H1 (cell line): ENCODE data around the gene PAF1. TPM values are rescaled to one million over a fixed set of nuclear protein-coding genes. Genes with fewer than 3 reads are reported as not detected.

Source experiments
- CTCF ChIA-PET: fragments of 300-600 bp; sonication (Branson Sonifier 250); formaldehyde crosslinking; loops from one replicate; lab custom pipeline; 2021; ENCODE audit not compliant: partially characterized antibody; lab: Charles Lee
- POLR2A ChIA-PET: fragments of 300-600 bp; sonication (Branson Sonifier 250); formaldehyde crosslinking; loops from one replicate; lab custom pipeline; 2021; ENCODE audit warnings: inconsistent platforms; ENCODE audit not compliant: partially characterized antibody; lab: Charles Lee
- DNase-seq, 2 experiments: peaks; one replicate each; pipeline versions ENCODE4 v3.0.0 to v3.0.0-alpha.2; 2010 to 2022; ENCODE audit warnings: low spot score in 2 of 2, low read depth in 1 of 2, mixed read lengths in 1 of 2
- FAIRE-seq: peaks from 2 replicates; lab custom pipeline; 2011; peaks lifted over from hg19 to GRCh38; lab: Jason Lieb, UNC
- H2AFZ ChIP-seq: 2 replicates; pipeline ENCODE4 v1.8.1; 2012; ENCODE audit warnings: low read length, inconsistent platforms
- H2AK5ac ChIP-seq: 2 replicates; pipeline ENCODE4 v1.6.1; 2013; ENCODE audit warnings: low read depth, low read length
- H2BK120ac ChIP-seq: replicated peaks from 2 replicates; pipeline ENCODE3; 2013; ENCODE audit warnings: low read depth, low read length, inconsistent platforms
- H2BK12ac ChIP-seq: 2 replicates; pipeline ENCODE4 v1.6.1; 2013; ENCODE audit warnings: low read depth, low read length
- H2BK15ac ChIP-seq: 2 replicates; pipeline ENCODE4 v1.6.1; 2013; ENCODE audit warnings: low read length
- H2BK20ac ChIP-seq: 2 replicates; pipeline ENCODE4 v1.6.1; 2013; ENCODE audit warnings: low read length
- H2BK5ac ChIP-seq: 2 replicates; pipeline ENCODE4 v1.6.1; 2013; ENCODE audit warnings: low read depth, low read length
- H3K14ac ChIP-seq: 2 replicates; pipeline ENCODE4 v1.6.1; 2013; ENCODE audit warnings: inconsistent platforms; ENCODE audit not compliant: insufficient read length
- H3K18ac ChIP-seq: 2 replicates; pipeline ENCODE4 v1.6.1; 2013; ENCODE audit warnings: low read length; ENCODE audit errors: extremely low read depth
- H3K23ac ChIP-seq: 2 replicates; pipeline ENCODE4 v1.6.1; 2013; ENCODE audit warnings: inconsistent platforms; ENCODE audit not compliant: insufficient read length
- H3K23me2 ChIP-seq: 2 replicates; pipeline ENCODE4 v1.6.1; 2013; ENCODE audit warnings: low read depth, low read length
- H3K27ac ChIP-seq: 2 replicates; pipeline ENCODE4 v1.6.1; 2011; ENCODE audit warnings: low read depth, low read length, inconsistent platforms
- H3K27me3 ChIP-seq, 4 experiments: replicated peaks in 1 of 4; 1 replicate in 1 of 4; 2 replicates in 3 of 4; pipeline versions ENCODE4 v1.6.1 to v1.8.1; 2011 to 2013; ENCODE audit warnings: low read length in 3 of 4, mild to moderate bottlenecking in 3 of 4, inconsistent platforms in 2 of 4, mixed read lengths in 2 of 4, moderate library complexity in 1 of 4; ENCODE audit not compliant: control insufficient read depth in 3 of 4, insufficient read depth in 3 of 4; ENCODE audit errors: extremely low read depth in 1 of 4
- H3K36me3 ChIP-seq, 4 experiments: 2 replicates each; pipeline versions ENCODE4 v1.6.1 to v1.8.1; 2011 to 2013; ENCODE audit warnings: mild to moderate bottlenecking in 4 of 4, low read length in 3 of 4, moderate library complexity in 2 of 4, control low read depth in 1 of 4, inconsistent platforms in 1 of 4; ENCODE audit not compliant: insufficient read depth in 4 of 4, control insufficient read depth in 2 of 4
- H3K4ac ChIP-seq: replicated peaks from 2 replicates; pipeline ENCODE3; 2013; ENCODE audit warnings: low read length, low read depth, mixed read lengths, inconsistent platforms; ENCODE audit not compliant: insufficient read length
- H3K4me1 ChIP-seq, 4 experiments: replicated peaks in 1 of 4; 1 replicate in 1 of 4; 2 replicates in 3 of 4; pipeline versions ENCODE4 v1.6.1 to v1.8.1; 2011 to 2013; ENCODE audit warnings: low read length in 3 of 4, inconsistent platforms in 2 of 4, mixed read lengths in 1 of 4; ENCODE audit not compliant: insufficient read depth in 4 of 4, control insufficient read depth in 3 of 4
- H3K4me2 ChIP-seq, 2 experiments: 2 replicates each; pipeline versions ENCODE4 v1.6.1 to v1.8.1; 2011 to 2013; ENCODE audit warnings: low read depth in 2 of 2, low read length in 2 of 2, control low read depth in 1 of 2, inconsistent platforms in 1 of 2, mild to moderate bottlenecking in 1 of 2; ENCODE audit not compliant: insufficient read depth in 1 of 2
- H3K4me3 ChIP-seq, 4 experiments: fragments of 200-600, 300-600 bp in 1 of 4; sonication (generic), shearing (Covaris generic), sonication (Bioruptor Twin) in 1 of 4; 2 replicates each; pipeline versions ENCODE4 v1.5.1 to v1.8.1; 2011 to 2016; ENCODE audit warnings: low read length in 4 of 4, low read depth in 3 of 4, control low read depth in 2 of 4, inconsistent platforms in 2 of 4, mild to moderate bottlenecking in 2 of 4, mixed read lengths in 1 of 4, moderate library complexity in 1 of 4; ENCODE audit not compliant: insufficient read depth in 2 of 4; ENCODE audit errors: extremely low read depth in 1 of 4
- H3K56ac ChIP-seq: replicated peaks from 2 replicates; pipeline ENCODE3; 2013; ENCODE audit warnings: low read depth, mild to moderate bottlenecking, mixed read lengths, low read length, inconsistent platforms; ENCODE audit not compliant: insufficient read length
- H3K79me1 ChIP-seq: 2 replicates; pipeline ENCODE4 v1.6.1; 2013; ENCODE audit warnings: low read depth, low read length, control low read depth
- H3K79me2 ChIP-seq, 2 experiments: 2 replicates each; pipeline versions ENCODE4 v1.6.1 to v1.8.1; 2012 to 2013; ENCODE audit warnings: low read length in 2 of 2, mild to moderate bottlenecking in 2 of 2, inconsistent platforms in 1 of 2; ENCODE audit not compliant: insufficient read depth in 2 of 2, control insufficient read depth in 1 of 2
- H3K9ac ChIP-seq, 4 experiments: replicated peaks in 1 of 4; 1 replicate in 1 of 4; 2 replicates in 3 of 4; pipeline versions ENCODE4 v1.6.1 to v1.8.1; 2011 to 2013; ENCODE audit warnings: low read depth in 3 of 4, low read length in 3 of 4, control low read depth in 2 of 4, mild to moderate bottlenecking in 2 of 4, moderate library complexity in 2 of 4, inconsistent platforms in 1 of 4; ENCODE audit errors: extremely low read depth in 1 of 4
- H3K9me3 ChIP-seq, 2 experiments: 2 replicates each; pipeline versions ENCODE4 v1.6.1 to v1.8.1; 2012 to 2013; ENCODE audit warnings: mild to moderate bottlenecking in 2 of 2, moderate library complexity in 2 of 2, control low read depth in 1 of 2, inconsistent platforms in 1 of 2, low read depth in 1 of 2, low read length in 1 of 2, mixed read lengths in 1 of 2; ENCODE audit not compliant: insufficient read depth in 2 of 2
- H4K20me1 ChIP-seq, 2 experiments: replicated peaks in 1 of 2; 2 replicates each; pipeline versions ENCODE3 to v1.8.1; 2011 to 2013; ENCODE audit warnings: inconsistent platforms in 2 of 2, low read length in 2 of 2, mild to moderate bottlenecking in 1 of 2; ENCODE audit not compliant: insufficient read depth in 2 of 2, control insufficient read depth in 1 of 2
- H4K5ac ChIP-seq: 2 replicates; pipeline ENCODE4 v1.6.1; 2013; ENCODE audit warnings: low read length, low read depth, mixed read lengths, inconsistent platforms; ENCODE audit not compliant: insufficient read length
- H4K8ac ChIP-seq: 2 replicates; pipeline ENCODE4 v1.8.0; 2013; ENCODE audit warnings: mild to moderate bottlenecking, moderate library complexity, low read length, inconsistent platforms; ENCODE audit not compliant: insufficient read depth; ENCODE audit errors: extremely low read depth
- H4K91ac ChIP-seq: replicated peaks from 2 replicates; pipeline ENCODE3; 2013; ENCODE audit warnings: low read length, mixed read lengths, inconsistent platforms; ENCODE audit not compliant: insufficient read length
- BCL11A ChIP-seq, 2 experiments: IDR thresholded peaks; one replicate each; pipeline ENCODE4 v1.6.1; 2011; ENCODE audit warnings: low read depth in 2 of 2, low read length in 2 of 2, mild to moderate bottlenecking in 2 of 2
- CHD1 ChIP-seq: IDR thresholded peaks from 2 replicates; pipeline ENCODE4 v1.6.1; 2012; ENCODE audit warnings: low read depth, low read length, improper control_type of control experiment
- NANOG ChIP-seq: IDR thresholded peaks from 2 replicates; pipeline ENCODE4 v1.6.1; 2011; ENCODE audit warnings: low read length, low read depth, mild to moderate bottlenecking, inconsistent platforms; ENCODE audit not compliant: insufficient read depth, poor library complexity, severe bottlenecking
- TCF12 ChIP-seq: IDR thresholded peaks from 2 replicates; pipeline ENCODE4 v1.6.1; 2011; ENCODE audit warnings: low read depth, mild to moderate bottlenecking, low read length
- WGBS, 2 experiments: shearing (Covaris generic) in 1 of 2; methylation state at CpG; one replicate each; pipeline versions ENCODE4 v1.1.6 to v1.1.7; 2013 to 2015; ENCODE audit warnings: low lambda C conversion rate in 2 of 2, mixed read lengths in 2 of 2, inconsistent platforms in 1 of 2, low coverage in 1 of 2, missing lambda C conversion rate in 1 of 2; ENCODE audit not compliant: insufficient replicate concordance in 2 of 2, insufficient coverage in 1 of 2, insufficient read length in 1 of 2; ENCODE audit errors: extremely low coverage in 1 of 2, missing lambda C conversion rate in 1 of 2; 5-methylcytosine and 5-hydroxymethylcytosine counted together
- polyA plus RNA-seq, 7 experiments: library from polyadenylated mRNA; depleted of rRNA in 3 of 7; stranded (reverse) in 5 of 7; unstranded in 2 of 7; fragments of >200 nt in 5 of 7; fragments of 200-250 nt in 2 of 7; gene quantifications; 1 replicate in 5 of 7; 2 replicates in 1 of 7; 4 replicates in 1 of 7; pipeline versions ENCODE4 v1.2.1 to v1.2.3, GENCODE V29; 2011 to 2013; ENCODE audit warnings: missing spikeins in 2 of 7, mixed read lengths in 2 of 7
- total RNA-seq: library from RNA; stranded (reverse); fragmentation: NEBNext Ultra II Directional; extraction: Animal tissue kit (Norgen Biotek cat#: 25700); gene quantifications from 2 replicates; pipeline ENCODE4 v1.2.1, GENCODE V29; 2021

Gene PAF1
- total and polyA plus RNA-seq, 2 of the 8 experiments (the other 6 are each of a cell fraction or from before 2014, with no cell fraction given), result 31.4 to 58.6 TPM

DNA sequence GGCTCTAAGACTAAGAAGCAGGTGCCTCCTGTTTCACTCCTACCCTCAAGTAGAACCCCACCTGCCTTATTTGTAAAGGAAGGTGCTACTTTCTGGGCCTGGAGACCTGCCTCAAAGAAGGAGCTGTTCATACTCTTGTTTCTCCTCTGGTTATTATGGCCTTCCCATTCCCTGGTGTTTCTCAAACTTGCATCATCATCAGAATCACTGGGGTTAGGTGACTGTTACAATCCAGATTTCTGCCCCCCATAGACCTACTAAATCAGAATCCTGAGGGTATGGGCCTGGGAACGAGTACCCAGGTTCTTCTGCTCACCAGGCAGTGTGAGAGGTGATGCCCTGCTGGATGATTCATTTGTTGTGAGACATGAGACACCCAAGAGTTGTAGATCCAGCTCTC is 30.3 kb downstream of the PAF1 start:
- no peaks in the 10 kb centered on the region for H3K23me2 ChIP-seq
- H4K8ac ChIP-seq, result no peak overlapping the region
- no peaks in the 10 kb centered on the region for H3K9me3 ChIP-seq
- H3K27me3 ChIP-seq, result no peaks in the 10 kb centered on the region
- no peak overlapping the region for H3K4me2 ChIP-seq
- H3K4me1 ChIP-seq, result no peaks in the 10 kb centered on the region
- no peak overlapping the region for H2BK15ac ChIP-seq
- H2BK120ac ChIP-seq, result no peak overlapping the region
- peaks cover 21 to 51% (median 45%) of the 10 kb centered on the region in 4 experiments for H3K36me3 ChIP-seq
- peaks cover 6 to 10% of the 10 kb centered on the region in 2 experiments for H4K20me1 ChIP-seq
- H3K4ac ChIP-seq, result no peak overlapping the region
- WGBS, 2 experiments, result 89% methylated on average over 1 of the region's 1 CpG; no CpG with 5 or more reads in 1 of the 2 experiments
- H3K56ac ChIP-seq, result no peak overlapping the region
- DNase-seq (no peak), FAIRE-seq (no peak)
- TF ChIP-seq TCF12 (no peak), BCL11A (IDR thresholded peaks at IDR 0.05; ENCODE audit: low read depth in 2 of 2, low read length in 2 of 2) (no peak), CHD1 (no peak), NANOG (no peak)
- no peak overlapping the region for H4K91ac ChIP-seq
- H2AK5ac ChIP-seq, result no peak overlapping the region
- H2BK20ac ChIP-seq, result no peak overlapping the region
- H3K79me1 ChIP-seq, result no peaks in the 10 kb centered on the region; the same call in 1 of the 2 replicates
- no peak overlapping the region for H4K5ac ChIP-seq
- H3K27ac ChIP-seq, result no peak overlapping the region
- H3K4me3 ChIP-seq, result no peak overlapping the region
- H3K9ac ChIP-seq, result no peak overlapping the region
- ChIA-PET POLR2A (interaction anchor here (4.5 kb wide), 1 partner anchor 29 kb away, joined by 25 read pairs; the partner anchor contains the start of genes MED29 and PAF1), CTCF (interaction anchor here (0.6 to 1.6 kb wide), 2 partner anchors 37 to 1418 kb away, joined by 3 read pairs; partner anchors contain the start of gene RAB4B)
- no peak overlapping the region for H3K23ac ChIP-seq
- H3K79me2 ChIP-seq, result no peaks in the 10 kb centered on the region
- H3K18ac ChIP-seq, result no peak overlapping the region
- no peak overlapping the region for H2BK5ac ChIP-seq
- no peak overlapping the region for H2BK12ac ChIP-seq
- H3K14ac ChIP-seq, result no peak overlapping the region
- H2AFZ ChIP-seq, result no peak overlapping the region
